Measurements from ENCODE around the gene PXYLP1.

PXYLP1 gene

DNA sequence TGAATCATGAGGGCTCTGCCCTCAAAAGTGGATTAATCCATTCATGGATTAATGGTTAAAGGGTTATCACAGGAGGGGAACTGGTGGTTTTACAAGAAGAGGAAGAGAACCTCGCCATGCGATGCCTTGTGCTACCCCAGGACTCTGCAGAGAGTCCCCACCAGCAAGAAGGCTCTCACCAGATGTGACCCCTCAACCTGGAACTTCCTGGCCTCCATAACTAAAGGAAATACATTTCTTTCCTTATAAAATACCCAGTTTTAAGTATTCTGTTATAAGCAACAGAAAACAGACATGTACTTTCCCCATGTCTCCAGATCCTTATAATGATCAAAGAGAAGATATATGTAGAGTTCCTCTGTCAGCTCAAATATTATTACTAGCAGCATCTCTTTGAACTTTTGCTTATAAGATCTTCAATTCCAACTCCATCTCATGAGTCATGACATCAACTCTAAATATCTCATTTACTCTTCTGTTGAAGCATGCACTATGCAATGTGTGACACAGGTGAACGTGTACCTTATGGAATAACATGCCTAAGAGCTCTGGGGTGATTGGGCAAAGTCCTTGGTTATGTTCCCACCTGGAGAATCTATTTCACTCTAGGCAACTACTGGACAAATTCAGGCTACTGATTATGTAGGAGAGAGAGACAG, 99.2 kb downstream of the PXYLP1 start:
- Mint-ChIP-seq H3K27ac (no peak overlapping the region), H3K27me3 (peaks cover 7% of the 10 kb centered on the region), H3K4me3 (no peak overlapping the region), H3K36me3 (ENCODE audit: low read depth) (no peaks in the 10 kb centered on the region), H3K9me3 (peaks cover 8% of the 10 kb centered on the region), H3K4me1 (ENCODE audit: low read depth) (peaks cover 11% of the 10 kb centered on the region)
- intact Hi-C loops (cut with micrococcal nuclease), result no loop called here

DNA sequence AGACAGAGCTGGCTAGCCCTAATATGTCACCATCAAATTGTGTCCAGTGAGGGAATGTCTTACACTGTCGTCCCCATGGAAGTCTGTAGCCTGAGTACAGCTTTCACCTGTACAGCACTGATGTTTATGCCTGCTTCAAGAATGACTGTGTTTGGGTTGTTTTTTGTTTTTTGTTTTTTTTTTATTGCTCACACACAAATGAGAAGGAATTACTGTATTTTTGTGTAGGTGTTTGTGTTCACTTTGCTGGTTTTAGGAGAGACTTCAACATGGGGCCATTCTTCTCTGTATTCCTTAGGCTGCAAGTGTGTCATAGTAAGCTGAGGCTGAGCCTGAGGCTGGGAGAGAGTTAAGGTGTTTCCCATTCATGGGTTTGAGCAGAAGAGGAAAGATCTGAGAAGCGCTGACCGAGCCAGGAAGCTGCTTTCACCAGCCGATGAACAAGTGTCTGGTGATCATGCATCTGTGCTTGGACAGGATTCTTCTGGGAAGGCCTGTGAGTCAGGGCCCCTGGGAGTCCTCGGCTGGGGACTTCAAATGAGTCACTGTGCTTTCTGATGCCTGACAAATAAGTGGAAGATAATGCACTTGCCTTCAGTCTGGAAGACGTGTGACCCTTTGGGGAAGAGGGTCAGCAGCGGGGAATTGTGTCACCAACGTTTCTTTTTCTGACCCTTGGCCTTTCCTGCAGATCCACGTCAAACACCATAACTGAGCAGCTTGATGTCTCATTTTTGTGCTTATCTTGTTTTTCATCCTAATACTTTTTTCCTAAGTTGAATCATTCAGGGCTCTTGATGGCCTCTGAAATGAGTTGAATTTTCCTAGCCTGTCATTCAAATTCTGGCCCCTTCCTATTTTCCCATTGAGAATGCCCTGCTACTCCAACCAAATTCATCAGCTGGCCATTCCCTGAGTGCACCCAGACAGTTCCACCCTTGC, 100.0 kb downstream of the PXYLP1 start:
- no peak overlapping the region for H3K27ac Mint-ChIP-seq

DNA sequence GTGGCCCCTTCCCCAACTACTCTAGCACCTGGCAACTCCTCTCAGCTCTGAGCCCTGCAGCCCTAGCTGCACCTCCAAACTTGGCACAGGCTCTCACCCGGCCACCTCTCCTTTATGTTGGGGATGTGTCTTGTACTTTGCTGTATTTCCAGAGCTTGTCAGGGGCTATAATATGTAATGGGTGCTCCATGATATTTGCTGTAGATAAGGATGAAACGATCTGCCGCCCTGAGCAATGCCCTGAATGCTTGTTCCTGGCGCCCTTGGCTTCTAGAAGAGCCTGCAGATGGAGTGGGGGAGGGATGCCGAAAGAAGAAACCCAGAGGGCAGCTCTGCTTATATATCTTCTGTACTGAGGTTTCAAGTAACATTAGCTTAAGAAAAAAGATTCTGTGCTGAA, 100.8 kb downstream of the PXYLP1 start:
- Mint-ChIP-seq H3K27me3 (peaks cover 5% of the 10 kb centered on the region), H3K4me3 (no peak overlapping the region), H3K36me3 (ENCODE audit: low read depth) (no peaks in the 10 kb centered on the region), H3K4me1 (ENCODE audit: low read depth) (peaks cover 17% of the 10 kb centered on the region), H3K27ac (no peak overlapping the region), H3K9me3 (peaks cover 8% of the 10 kb centered on the region)
- intact Hi-C loops (cut with micrococcal nuclease), result no loop called here

More for the DNA sequence above, 100.0 kb downstream of the PXYLP1 start:
- H3K4me3 Mint-ChIP-seq, result no peak overlapping the region
- peaks cover 8% of the 10 kb centered on the region for H3K9me3 Mint-ChIP-seq
- H3K27me3 Mint-ChIP-seq, result peaks cover 5% of the 10 kb centered on the region
- intact Hi-C loops (cut with micrococcal nuclease), result no loop called here
- H3K4me1 Mint-ChIP-seq (ENCODE audit: low read depth), result peaks cover 11% of the 10 kb centered on the region
- no peaks in the 10 kb centered on the region for H3K36me3 Mint-ChIP-seq (ENCODE audit: low read depth)

DNA sequence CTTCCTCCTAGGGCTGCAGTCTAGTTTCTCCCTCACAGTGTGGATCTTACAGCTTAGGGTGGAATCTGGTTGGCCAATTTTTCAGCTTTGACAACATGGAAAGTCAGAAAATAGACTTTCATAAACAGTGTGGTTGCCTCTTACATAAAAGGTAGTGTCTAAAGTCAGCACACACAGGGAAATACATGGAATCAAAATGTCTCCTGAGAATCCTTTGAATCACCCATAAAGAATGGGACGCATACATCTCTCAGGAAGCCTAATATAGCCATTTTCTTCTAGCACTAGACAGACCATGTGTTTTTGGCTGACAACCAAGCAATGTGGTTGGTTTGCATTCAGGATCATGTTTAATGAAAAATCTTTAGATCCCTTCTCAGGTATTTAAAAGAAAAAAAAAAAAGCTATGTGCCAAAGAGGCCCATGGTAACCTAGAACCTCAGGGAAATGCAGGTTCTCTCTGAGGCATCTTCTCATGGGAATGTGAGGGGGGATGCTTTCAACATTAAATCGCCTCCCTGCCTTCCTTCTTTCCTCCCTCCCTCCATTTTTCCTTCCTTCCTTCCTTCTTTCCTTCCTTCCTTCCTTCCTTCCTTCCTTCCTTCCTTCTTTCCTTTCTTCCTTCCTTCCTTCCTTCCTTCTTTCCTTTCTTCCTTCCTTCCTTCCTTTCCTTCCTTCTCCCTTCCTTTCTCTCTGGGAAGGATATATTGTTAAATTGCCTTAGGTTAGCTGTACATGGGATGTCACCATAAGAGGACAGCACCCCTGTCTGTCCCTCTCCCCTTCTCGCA, 102.4 kb downstream of the PXYLP1 start:
- Mint-ChIP-seq H3K27ac (no peak overlapping the region), H3K36me3 (ENCODE audit: low read depth) (no peaks in the 10 kb centered on the region), H3K27me3 (no peaks in the 10 kb centered on the region), H3K9me3 (peaks cover 8% of the 10 kb centered on the region), H3K4me3 (no peak overlapping the region), H3K4me1 (ENCODE audit: low read depth) (peaks cover 23% of the 10 kb centered on the region)
- intact Hi-C loops (cut with micrococcal nuclease), result no loop called here

- no peaks in the 10 kb centered on the region for H3K36me3 Mint-ChIP-seq (ENCODE audit: low read depth)
- H3K27ac Mint-ChIP-seq, result no peak overlapping the region
Observed at GRCh38 chr3:141334627-141335250, 103.1 kb downstream of the PXYLP1 start.

GRCh38 chr3:141335531-141336061, 104.0 kb downstream of the PXYLP1 start:
- Mint-ChIP-seq H3K36me3 (ENCODE audit: low read depth) (no peaks in the 10 kb centered on the region), H3K27me3 (no peaks in the 10 kb centered on the region), H3K4me3 (no peak overlapping the region), H3K4me1 (ENCODE audit: low read depth) (peaks cover 23% of the 10 kb centered on the region), H3K27ac (no peak overlapping the region), H3K9me3 (peaks cover 8% of the 10 kb centered on the region)
- intact Hi-C loops (cut with micrococcal nuclease), result no loop called here

More at GRCh38 chr3:141334627-141335250, 103.1 kb downstream of the PXYLP1 start:
- H3K27me3 Mint-ChIP-seq, result no peaks in the 10 kb centered on the region
- H3K4me1 Mint-ChIP-seq (ENCODE audit: low read depth), result peaks cover 23% of the 10 kb centered on the region
- peaks cover 8% of the 10 kb centered on the region for H3K9me3 Mint-ChIP-seq
- intact Hi-C loops (cut with micrococcal nuclease), result no loop called here
- H3K4me3 Mint-ChIP-seq, result no peak overlapping the region

- intact Hi-C loops (cut with micrococcal nuclease), result no loop called here
- H3K4me3 Mint-ChIP-seq, result no peak overlapping the region
- no peaks in the 10 kb centered on the region for H3K27me3 Mint-ChIP-seq
- H3K4me1 Mint-ChIP-seq (ENCODE audit: low read depth), result peaks cover 23% of the 10 kb centered on the region
- peaks cover 17% of the 10 kb centered on the region for H3K9me3 Mint-ChIP-seq
- H3K27ac Mint-ChIP-seq, result peak overlapping the region; percentile 47
- no peaks in the 10 kb centered on the region for H3K36me3 Mint-ChIP-seq (ENCODE audit: low read depth)
Observed at GRCh38 chr3:141336672-141337522, 105.3 kb downstream of the PXYLP1 start.

- H3K4me1 Mint-ChIP-seq (ENCODE audit: low read depth), result peaks cover 18% of the 10 kb centered on the region
- H3K27me3 Mint-ChIP-seq, result no peaks in the 10 kb centered on the region
- peak overlapping the region; percentile 47 for H3K27ac Mint-ChIP-seq
- H3K9me3 Mint-ChIP-seq, result peaks cover 17% of the 10 kb centered on the region
- intact Hi-C loops (cut with micrococcal nuclease), result no loop called here
- H3K36me3 Mint-ChIP-seq (ENCODE audit: low read depth), result no peaks in the 10 kb centered on the region
- H3K4me3 Mint-ChIP-seq, result no peak overlapping the region
Observed at GRCh38 chr3:141337523-141337854, 105.9 kb downstream of the PXYLP1 start.

DNA sequence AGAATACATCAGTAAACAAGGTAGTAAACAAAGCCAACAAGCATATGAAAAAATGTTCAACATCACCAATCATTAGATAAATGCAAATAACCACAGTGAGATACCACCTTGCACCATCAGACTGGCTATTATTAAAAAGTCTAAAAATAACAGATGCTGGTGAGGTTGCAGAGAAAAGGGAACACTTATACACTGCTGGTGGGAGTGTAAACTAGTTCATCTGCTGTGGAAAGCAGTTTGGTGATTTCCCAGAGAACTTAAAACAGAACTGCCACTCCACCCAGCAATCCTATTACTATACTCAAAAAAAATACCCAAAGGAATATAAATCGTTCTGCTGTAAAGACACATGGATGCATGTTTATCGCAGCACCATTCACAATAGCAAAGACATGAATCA, 106.4 kb downstream of the PXYLP1 start:
- intact Hi-C loops (cut with micrococcal nuclease), result no loop called here
- peaks cover 18% of the 10 kb centered on the region for H3K4me1 Mint-ChIP-seq (ENCODE audit: low read depth)
- peaks cover 17% of the 10 kb centered on the region for H3K9me3 Mint-ChIP-seq
- no peaks in the 10 kb centered on the region for H3K27me3 Mint-ChIP-seq
- H3K4me3 Mint-ChIP-seq, result no peak overlapping the region
- H3K27ac Mint-ChIP-seq, result no peak overlapping the region
- H3K36me3 Mint-ChIP-seq (ENCODE audit: low read depth), result no peaks in the 10 kb centered on the region

- no peak overlapping the region for H3K27ac Mint-ChIP-seq
- peaks cover 18% of the 10 kb centered on the region for H3K4me1 Mint-ChIP-seq (ENCODE audit: low read depth)
- H3K36me3 Mint-ChIP-seq (ENCODE audit: low read depth), result no peaks in the 10 kb centered on the region
- H3K9me3 Mint-ChIP-seq, result peaks cover 17% of the 10 kb centered on the region
- H3K27me3 Mint-ChIP-seq, result no peaks in the 10 kb centered on the region
- no peak overlapping the region for H3K4me3 Mint-ChIP-seq
- intact Hi-C loops (cut with micrococcal nuclease), result no loop called here
Observed at GRCh38 chr3:141338881-141339280, 107.3 kb downstream of the PXYLP1 start.

- Mint-ChIP-seq H3K27ac (no peak overlapping the region), H3K4me1 (ENCODE audit: low read depth) (peaks cover 20% of the 10 kb centered on the region), H3K4me3 (no peak overlapping the region), H3K9me3 (peaks cover 12% of the 10 kb centered on the region), H3K27me3 (no peaks in the 10 kb centered on the region), H3K36me3 (ENCODE audit: low read depth) (no peaks in the 10 kb centered on the region)
- intact Hi-C loops (cut with micrococcal nuclease), result no loop called here
Observed at GRCh38 chr3:141341536-141341935, 109.9 kb downstream of the PXYLP1 start.

DNA sequence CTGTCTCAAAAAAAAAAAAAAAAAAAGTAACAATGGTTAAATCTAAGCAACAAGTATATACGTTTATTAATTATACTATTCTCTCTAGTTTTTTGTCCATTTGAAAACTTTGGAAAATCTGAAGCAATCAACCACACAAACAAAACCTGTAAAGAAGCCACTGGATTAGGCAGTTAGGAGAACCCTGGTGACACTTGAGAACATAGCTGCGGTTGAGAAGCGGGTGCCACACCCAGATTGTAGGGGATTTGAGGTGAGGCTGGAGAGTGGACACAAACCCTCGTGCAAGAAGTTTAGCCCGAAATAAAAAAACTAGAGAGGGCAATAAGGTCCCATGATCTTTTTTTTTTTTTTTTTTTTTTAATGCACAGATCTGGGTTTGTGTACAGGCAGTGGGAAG, 110.8 kb downstream of the PXYLP1 start:
- H3K4me3 Mint-ChIP-seq, result no peak overlapping the region
- intact Hi-C loops (cut with micrococcal nuclease), result no loop called here
- no peak overlapping the region for H3K27ac Mint-ChIP-seq
- H3K9me3 Mint-ChIP-seq, result peaks cover 18% of the 10 kb centered on the region
- no peaks in the 10 kb centered on the region for H3K36me3 Mint-ChIP-seq (ENCODE audit: low read depth)
- peaks cover 20% of the 10 kb centered on the region for H3K4me1 Mint-ChIP-seq (ENCODE audit: low read depth)
- no peaks in the 10 kb centered on the region for H3K27me3 Mint-ChIP-seq

DNA sequence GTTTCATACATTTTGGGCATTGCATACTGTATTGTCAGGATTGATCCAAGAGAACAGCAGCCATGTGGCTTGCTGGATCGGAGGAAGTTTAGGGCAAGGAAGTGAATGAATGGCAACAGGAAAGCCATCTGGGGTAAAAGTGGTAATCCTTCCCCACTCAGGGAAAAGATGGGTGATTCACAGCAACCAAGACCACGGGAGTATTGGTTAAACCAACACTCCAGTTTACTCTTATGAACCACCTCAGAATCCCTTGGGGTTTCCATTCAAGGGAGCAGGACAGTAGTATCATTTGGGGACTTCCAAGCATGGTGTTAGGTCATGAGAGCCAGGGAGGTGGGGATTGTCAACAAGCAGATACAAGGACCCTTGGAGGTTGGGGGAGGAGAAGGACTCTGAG, 111.5 kb downstream of the PXYLP1 start:
- H3K27ac Mint-ChIP-seq, result no peak overlapping the region
- no peak overlapping the region for H3K4me3 Mint-ChIP-seq
- H3K27me3 Mint-ChIP-seq, result no peaks in the 10 kb centered on the region
- peaks cover 18% of the 10 kb centered on the region for H3K4me1 Mint-ChIP-seq (ENCODE audit: low read depth)
- H3K36me3 Mint-ChIP-seq (ENCODE audit: low read depth), result no peaks in the 10 kb centered on the region
- H3K9me3 Mint-ChIP-seq, result peaks cover 18% of the 10 kb centered on the region
- intact Hi-C loops (cut with micrococcal nuclease), result no loop called here
